Fibroblast of skin of right biceps (primary cell): ENCODE results near the gene SERPINA12.
"Not testable (repeated sequence)": the region's sequence is repeated elsewhere in the genome, so short reads cannot be mapped to it uniquely, and the experiment has no call there.

Experiments
- DNase-seq: peaks from one replicate; pipeline ENCODE4 v3.0.0-alpha.2; 2013

Gene SERPINA12

DNA sequence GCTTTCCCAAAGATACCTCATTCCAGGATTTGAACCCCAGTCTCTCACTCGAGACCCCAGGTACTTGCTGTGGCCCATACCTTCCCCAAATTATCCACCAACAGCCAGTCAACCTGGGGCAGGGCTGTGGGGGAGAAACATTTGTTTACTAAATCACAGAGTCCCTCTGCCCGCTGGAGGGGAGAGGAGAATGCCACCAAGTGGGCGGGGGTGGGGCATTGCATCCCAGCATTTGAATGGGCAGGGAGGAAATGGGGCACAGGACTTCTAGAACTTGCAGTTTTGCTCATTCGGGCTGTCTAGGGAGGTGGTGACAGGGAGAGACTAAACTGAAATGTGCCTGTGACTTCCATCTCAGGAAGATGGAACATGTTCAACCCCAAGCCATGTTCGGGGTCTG lies 22.4 kb downstream of the SERPINA12 start:
- DNase-seq: no peak

DNA sequence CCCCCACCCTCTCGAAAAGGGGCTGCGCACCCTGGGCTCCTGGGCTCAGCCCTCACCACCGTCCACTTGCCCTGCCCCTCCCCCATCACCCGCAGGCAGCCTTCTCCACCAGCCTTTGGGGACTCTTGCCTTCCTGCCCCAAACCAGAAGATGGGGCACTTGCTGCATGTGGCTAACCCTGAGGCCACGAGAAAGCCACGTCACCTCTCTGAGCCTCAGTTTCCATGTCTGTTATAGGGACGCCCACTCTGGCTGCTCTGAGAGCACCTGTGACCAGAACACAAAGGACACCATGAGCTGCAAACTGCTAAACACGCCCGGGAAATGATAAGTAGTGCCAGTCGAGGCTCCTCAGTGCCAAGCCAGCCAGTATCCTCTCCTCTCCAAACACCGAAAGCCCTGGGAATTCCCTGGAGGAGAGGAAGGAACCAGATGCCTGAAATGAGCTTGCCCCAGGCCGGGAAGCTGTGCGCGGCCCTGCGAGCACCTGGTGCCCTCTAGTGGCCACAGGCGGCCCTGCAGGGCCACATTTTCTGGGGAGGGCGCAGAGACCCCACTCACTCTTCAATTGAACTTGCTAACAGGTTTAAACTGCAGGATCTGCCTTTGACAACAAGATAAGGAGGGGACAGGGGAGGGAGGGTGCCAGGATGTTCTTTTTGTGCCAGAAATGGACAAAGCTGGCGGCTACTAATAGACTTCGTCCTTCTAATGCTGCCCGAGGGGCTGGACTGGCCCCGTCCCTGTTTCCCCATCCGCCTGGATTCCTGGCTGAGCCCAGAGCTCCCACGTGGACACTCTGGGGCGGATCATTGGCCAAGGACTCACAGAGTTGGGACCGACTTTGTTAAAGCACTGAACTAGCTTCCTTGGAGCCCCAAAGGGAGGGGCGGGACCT lies 23.1 kb downstream of the SERPINA12 start:
- peak; percentile 51 for DNase-seq

DNA sequence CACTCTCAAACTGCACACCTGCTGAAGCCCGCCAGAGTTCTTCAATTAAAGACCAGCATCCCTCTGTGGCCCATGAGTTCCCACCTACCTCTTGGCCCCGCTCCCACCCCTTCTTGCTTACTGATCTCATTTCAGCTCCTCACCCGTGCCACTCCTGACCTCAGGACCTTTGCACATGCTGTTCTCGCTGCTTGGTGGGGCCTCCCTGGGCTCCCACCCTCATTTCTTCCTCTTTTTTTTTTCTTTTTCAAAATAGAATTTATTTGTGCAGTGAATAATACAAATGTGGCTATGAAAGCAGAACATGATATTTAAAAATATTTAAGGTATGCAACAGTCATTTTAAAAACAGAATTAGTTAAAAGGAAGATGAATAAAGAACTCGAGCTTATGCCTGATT lies 24.8 kb downstream of the SERPINA12 start:
- DNase-seq: no peak

DNA sequence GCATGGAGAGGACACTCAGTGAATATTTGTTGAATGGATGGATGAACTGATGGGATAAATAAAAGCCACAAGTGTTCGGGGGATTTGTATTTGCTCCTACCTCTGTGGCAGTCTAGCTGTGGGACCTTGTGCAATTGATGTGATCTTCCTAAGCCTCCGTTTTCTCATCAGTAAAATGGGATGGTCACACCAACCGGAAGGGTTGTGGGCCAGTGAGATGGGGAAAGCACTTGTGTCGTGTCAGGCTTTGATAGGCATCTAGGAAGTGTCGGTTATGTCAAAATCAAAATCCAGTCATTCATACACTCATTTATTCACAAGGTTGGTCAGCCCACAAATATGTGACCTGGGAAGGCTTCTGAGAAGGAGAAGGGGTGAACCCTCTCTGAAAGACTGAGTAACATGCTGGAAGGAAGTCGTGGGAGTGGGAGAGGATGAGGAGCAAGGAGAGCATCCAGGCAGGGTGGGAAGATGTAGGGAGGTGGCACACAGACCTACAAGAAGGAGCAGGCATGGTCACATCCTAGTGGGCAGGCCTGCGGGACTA lies 25.5 kb downstream of the SERPINA12 start:
- DNase-seq: peak; percentile 32

DNA sequence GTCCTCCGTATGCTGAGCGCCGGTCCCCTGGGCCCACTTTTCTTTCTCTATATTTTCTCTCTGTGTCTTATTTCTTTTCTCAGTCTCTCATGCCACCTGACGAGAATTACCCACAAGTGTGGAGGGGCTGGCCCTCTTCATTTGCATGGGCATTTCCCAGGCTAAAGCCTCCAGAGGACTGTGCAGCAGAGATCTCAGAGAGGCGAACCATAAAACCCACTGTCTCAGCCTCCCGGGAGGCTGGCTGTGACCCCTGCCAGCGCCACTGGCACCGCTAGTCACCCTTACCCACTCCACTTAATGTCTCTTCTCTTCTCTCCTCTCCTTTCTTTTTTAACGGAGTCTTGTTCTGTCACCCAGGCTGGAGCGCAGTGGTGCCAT lies 26.2 kb downstream of the SERPINA12 start:
- DNase-seq: no peak

DNA sequence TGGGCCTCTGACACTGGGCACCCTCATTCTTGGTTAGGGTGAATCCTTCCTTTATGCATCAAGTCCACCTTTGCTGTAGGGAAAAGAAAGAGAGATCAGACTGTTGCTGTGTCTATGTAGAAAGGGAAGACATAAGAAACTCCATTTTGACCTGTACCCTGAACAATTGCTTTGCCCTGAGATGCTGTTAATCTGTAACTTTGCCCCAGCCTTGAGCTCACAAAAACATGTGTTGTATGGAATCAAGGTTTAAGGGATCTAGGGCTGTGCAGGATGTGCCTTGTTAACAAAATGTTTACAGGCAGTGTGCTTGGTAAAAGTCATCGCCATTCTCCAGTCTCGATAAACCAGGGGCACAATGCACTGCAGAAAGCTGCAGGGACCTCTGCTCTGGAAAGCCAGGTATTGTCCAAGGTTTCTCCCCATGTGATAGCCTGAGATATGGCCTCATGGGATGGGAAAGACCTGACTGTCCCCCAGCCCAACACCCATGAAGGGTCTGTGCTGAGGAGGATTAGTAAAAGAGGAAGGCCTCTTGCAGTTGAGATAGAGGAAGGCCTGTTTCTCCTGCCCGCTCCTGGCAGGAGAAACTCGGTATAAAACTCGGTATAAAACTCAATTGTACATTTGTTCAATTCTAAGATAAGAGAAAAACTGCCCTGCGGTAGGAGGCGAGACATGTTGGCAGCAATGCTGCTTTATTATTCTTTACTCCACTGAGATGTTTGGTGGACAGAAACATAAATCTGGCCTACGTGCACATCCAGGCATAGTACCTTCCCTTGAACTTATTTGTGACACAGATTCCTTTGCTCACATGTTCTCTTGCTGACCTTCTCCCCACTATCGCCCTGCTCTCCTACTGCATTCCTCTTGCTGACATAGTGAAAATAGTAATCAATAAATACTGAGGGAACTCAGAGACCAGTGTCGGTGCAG lies 26.9 kb downstream of the SERPINA12 start:
- DNase-seq: not testable (repeated sequence)

DNA sequence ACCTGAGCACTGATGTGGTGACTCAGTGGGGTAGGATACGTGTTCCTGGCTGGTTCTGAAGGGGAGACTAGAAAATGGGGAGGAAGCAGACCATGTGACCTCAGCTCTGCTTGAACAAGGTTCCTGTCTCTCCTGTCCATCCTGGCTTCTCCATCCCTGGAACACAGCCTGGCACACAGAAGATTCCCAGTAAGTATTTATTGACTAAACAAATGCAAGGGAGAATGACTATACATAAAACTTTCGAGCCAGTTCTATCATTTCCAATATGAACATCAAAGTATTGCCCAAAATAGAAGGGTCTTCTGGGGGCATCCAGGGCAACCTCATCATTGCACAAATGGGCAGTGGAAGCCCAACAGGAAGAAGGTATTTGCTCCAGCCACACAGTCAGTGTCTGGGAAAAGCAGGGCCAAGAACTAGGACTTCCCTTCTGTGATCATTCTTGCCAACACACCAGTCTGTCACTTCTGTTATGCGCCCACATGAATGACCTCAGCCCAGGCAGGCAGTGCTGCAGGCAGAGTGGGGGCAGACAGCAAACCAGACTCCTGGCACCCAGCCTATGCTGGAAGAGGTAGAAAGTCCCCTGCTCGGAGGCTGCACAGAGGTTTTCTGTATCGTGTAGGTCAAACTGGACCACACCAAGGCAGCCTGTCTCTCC lies 27.7 kb downstream of the SERPINA12 start:
- DNase-seq: peak; percentile 44

DNA sequence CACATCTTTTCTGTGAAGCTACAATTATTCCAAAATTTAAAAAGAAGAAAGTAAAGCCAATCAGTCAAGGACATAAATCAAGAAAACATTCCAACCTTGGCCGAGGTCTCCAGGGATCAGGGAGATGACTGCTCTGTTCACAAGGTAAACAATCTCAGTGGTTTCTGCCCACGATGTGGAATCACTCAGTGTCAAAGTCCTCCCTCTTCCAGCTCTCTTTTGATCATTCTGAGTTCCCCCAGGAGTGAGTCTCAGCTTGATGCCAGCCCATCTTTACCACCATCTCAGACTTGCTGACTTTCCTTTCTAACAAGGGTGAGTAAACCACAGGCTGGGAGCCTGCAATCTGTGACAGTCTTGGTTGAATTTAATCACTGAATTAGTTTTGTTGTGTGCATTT lies 28.5 kb downstream of the SERPINA12 start:
- peak; percentile 26 for DNase-seq

DNA sequence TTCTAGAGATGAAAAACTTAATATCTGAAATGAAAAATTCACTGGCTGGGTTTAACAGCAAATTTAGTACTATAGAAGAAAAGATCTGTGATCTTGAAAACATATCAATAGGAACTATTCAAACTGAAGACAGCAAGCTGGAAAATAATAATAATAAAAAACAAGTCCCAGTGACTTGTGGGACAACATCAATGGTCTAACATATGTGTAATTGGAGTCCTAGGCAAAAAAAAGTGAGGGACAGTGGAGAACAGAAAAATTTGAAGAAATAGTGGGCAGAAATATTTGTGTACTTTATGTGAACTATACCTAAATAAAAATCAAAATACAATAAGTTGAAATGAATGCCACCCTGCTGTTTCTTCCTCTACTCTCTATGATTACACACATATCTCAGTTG lies 30.8 kb downstream of the SERPINA12 start:
- DNase-seq: no peak

DNA sequence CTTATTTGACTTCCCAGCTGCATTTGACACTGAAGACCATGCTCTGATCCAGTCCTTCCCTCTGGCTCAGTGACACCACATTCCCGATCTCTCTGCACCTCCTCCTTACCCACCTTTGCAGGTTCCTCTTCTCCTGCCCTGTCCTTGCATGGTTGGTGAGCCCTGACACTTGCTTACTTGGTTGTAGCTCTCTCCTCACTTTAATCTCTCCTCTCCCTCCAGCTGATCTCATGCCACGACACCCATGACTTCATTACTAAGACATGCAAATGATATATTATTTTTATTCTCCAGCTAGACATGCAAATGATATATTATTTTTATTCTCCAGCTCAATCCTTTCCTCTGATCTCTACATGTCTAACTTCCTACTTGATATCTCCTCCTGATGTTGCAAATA lies 33.2 kb downstream of the SERPINA12 start, which contains the start of gene SERPINA9:
Gene SERPINA9, minus strand, starts transcription at position 175 of the 400 bp plus-strand sequence. CDS start 6,357 bp downstream, outside the sequence.
- DNase-seq: no peak

DNA sequence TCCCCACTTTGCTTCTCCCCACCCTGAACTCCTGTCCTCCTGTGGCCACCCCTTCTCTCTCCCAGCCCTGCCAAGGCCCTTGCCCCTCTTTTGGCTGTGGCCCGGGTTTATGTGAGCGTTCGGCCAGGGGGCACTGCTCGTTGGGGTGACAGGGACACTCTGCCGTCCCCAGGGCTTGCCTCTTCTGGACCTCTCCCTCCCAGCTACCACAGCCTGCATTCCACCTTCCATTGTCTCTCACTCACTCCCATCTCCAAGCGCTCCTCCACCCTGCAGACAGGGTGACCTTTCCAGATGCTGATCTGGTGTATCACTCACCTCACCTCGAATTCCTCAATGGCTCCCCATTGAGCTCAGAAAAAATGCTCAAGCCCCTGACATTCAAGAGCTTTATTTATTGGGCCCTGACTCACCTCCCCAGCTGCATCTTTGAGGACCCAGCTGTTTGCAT lies 34.7 kb downstream of the SERPINA12 start:
- peak; percentile 18 for DNase-seq

DNA sequence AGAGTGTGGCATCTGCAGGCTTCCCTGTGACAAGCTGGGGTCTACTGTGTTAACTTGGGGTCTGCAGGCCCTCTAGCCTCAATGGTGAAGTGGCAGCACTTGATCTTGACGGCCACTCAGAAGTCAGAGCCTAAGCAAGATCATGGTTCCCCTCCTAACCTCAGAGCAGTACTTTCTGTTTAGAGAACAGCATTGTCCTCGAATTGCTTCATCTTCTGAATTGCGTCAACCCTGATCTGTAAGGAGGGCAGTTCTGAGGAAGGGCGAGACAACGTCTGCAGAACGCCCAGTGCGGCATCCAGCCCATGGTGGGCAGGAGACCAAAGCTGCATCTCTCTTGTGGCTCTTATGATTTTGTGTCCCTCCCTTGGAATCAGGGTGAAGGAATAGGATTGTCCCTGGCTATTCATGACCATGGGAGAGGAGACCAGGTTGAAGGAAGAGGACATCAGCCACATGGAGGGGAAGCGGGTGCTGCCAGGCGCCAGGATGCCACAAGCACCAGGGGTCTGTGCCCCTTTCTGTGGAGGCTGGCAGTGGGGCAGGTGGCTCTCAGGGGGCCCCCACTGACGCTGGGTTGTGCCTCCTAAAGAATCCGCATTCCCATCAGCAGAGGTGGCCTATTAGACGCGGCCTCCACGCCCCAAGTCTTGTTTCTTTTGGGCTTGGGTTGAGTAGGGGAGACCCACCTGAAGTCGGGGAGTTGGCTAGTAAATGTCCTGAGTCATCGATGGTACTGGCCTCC lies 35.4 kb downstream of the SERPINA12 start:
- DNase-seq: no peak

DNA sequence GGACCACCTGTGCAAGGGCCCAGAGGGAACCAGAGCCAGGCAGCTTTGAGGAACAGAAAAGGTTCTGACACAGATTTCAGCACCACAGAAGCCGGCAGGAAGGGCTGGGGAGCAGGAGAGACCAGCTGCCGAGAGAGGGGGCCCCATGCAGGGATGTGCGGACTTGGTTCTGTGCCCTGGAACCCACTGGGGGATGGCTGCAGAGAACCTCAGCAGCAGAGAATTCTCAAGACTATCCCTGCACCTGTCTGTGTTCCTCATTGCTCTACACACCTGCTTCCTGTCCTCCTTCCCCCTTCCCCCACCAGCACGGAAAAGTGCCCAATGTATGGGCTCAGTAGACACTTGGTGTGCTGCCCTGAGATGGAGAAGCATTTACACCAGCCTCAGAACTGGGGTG lies 36.4 kb downstream of the SERPINA12 start:
- DNase-seq: no peak

DNA sequence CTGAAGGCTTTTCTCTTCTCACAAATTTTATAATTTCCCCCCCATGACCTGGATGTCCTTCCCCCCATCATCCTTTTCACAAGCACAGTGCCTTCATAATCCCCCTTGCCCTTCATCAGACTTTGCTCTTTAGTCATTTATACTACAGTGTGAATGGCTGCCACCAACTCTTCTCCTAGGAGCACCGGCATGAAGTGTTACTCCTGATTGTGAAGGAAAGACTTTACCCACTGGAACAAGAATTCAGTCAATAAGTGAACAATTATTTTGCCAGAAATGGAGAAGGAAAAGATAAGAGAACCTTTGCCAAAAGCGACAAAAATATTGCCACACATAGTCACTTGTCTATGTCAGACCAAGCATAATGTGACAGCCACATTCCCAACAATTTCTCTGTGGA lies 38.2 kb downstream of the SERPINA12 start:
- no peak for DNase-seq

DNA sequence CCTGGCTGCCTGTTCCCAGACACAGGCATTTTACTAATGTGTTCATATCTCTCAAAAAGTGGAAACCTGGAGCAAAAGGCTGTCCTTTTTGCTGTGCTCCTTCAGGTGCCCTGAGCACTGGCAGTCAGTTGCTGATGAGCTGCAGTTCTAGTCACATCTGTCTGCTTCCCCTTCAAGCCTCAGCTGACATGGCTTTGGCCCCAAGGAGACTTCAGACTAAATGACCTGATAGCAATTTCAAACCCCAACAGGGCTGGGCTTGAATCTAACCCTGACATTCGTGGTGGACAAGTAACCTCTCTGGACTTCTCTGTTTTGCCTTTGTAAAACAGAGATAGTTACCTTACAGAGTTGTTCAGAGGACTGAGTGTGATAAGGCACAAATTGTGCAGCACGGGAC lies 39.0 kb downstream of the SERPINA12 start:
- no peak for DNase-seq

DNA sequence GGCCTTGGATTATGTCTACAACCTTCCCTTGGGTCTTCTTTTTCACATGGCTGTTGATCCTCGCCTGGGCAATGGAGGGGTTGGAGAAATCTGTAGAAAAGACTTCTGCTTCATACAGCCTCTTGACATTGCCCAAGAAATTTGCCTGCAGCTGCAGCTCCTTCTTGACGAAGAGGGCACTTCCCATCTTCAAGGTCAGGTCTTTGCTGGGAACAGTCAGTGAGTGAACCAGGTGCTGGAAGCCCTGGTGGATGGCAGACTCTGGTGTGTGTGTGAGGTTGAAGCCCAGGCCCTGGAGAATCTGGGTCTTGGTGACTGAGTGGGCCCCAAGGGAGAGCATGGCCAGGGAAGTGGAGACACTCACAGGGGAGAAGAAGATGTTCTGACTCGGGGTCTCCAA lies 40.0 kb downstream of the SERPINA12 start:
- DNase-seq: no peak

DNA sequence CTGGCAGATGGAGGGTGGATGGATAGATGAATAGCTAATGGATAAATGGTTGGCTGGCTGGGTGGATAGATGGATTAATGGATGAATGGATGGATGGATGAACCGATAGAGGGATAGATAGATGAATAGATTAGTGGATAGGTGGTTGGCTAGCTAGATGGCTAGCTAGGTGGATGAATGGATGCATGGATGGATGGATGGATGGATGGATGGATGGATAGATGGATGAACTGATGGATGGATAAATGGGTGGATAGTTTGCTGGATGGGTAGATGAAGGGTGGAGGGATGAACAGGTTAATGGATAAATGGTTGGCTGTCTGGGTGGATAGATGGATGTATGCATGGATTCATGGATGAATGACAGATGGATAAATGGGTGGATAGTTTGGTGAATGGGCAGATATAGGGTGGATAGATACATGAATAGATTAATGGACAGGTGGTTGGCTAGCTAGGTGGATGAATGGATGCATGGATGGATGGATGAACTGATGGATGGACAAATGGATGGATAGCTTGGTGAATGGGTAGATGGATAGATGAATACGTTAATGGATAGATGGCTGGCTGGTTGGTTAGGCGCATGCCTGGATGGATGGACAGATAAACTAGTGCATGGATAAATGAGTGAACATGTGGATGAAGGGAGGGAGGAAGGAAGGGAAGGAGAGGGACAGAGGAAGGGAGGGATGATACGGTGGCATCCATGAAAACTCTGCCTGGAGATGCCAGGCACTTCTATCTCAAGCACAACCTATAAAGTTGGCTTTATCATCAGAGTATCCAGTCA lies 41.3 kb downstream of the SERPINA12 start:
- DNase-seq: no peak

DNA sequence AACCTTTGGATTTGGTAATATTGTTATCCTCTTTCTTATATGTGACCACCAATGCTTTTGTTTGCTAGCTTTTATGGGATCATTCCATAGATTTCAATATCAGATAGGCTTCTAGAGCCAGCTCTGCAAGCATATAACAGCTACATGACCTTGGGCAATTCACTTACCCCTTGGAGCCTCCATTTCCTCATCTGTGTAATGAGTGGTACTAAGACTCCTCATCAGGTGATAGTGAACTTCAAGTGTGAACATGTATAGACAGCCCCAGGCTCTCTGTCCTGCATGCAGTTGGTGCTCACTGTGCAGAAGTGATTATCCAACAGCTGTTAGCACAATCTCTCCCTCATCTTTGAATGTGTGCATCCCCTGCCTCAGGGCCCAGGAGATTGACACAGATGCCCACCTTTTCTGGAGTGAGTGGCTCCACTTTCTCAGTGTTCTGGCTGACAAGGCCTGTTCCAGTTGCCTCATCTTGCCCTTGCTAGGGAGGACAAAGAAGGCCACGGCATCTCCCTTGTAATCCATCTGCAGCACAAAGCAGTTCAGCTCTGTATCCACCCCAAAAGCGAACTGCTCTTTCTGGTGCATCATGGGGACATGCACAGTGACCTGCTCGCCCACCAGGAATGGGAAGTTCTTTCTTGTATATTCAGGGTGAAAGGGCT lies 42.4 kb downstream of the SERPINA12 start:
- no peak for DNase-seq

DNA sequence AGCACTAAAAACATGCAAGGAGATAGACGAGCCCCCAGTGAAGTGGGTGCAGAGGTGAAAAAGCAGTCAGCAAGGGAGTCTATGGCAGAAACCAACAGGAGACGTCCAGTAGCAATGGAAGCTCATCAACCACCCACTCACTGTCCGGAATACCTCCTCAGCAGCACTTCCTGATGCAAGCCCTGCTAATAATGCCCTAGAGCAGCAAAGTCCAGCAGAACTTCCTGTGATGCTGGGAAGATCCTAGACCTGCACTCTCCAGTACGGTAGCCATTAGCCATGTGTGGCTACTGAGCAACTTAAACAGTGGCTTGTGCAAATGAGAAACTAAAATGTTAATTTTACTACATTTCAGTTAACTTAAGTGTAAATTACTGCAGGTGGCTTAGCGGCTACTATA lies 44.2 kb downstream of the SERPINA12 start:
- DNase-seq: no peak

DNA sequence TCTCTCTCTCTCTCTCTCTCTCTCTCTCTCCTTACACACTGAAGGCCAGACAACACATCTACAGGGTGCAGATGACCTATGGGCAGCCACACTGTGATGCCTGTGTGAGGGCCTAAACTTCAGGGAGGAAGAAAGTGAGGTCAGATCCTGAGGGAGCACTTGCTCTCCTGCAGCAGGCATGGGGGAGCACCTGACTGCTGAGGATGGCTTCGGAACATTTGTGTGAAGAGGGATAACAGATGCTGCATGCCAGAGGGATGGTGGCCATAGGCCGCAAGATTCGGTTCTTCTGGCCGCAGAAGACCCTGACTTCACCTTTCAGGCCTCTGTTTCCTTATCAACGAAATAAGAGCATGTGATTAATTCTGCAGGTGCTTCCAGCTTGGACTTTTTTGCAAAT lies 45.0 kb downstream of the SERPINA12 start:
- DNase-seq: no peak
